Lung (tissue), 12 donors: ENCODE measurements around the gene DOCK1. TPM values are rescaled to one million over a fixed set of nuclear protein-coding genes. Genes with fewer than 3 reads are reported as not detected.

Experiments used
- ATAC-seq: fragments of 200-7000 bp; cut with Tn5 transposase; one replicate; pipeline ENCODE4 v1.9.1; 2020; ENCODE audit warnings: moderate number of reproducible peaks; ENCODE audit not compliant: insufficient read depth, low FRiP score
- DNase-seq, 3 donors: peaks; one replicate each; pipeline ENCODE4 v3.0.0-alpha.2; 2013 to 2017
- H3K27ac ChIP-seq, 2 donors: one replicate each; pipeline ENCODE4 v1.5.1; 2013; ENCODE audit warnings: mild to moderate bottlenecking in 2 of 2, moderate library complexity in 2 of 2, control low read depth in 1 of 2, inconsistent platforms in 1 of 2, low read depth in 1 of 2, low read length in 1 of 2
- H3K27me3 ChIP-seq, 3 donors: one replicate each; pipeline ENCODE4 v1.5.1; 2013; ENCODE audit warnings: low read length in 2 of 3; ENCODE audit not compliant: control insufficient read depth in 3 of 3, insufficient read depth in 3 of 3
- H3K36me3 ChIP-seq, 4 donors: one replicate each; pipeline ENCODE4 v1.5.1; 2013; ENCODE audit warnings: low read length in 4 of 4, mild to moderate bottlenecking in 1 of 4, moderate library complexity in 1 of 4; ENCODE audit not compliant: control insufficient read depth in 4 of 4, insufficient read depth in 4 of 4
- H3K4me1 ChIP-seq, 5 donors: one replicate each; pipeline ENCODE4 v1.5.1; 2013; ENCODE audit warnings: low read length in 5 of 5, mild to moderate bottlenecking in 2 of 5, moderate library complexity in 1 of 5; ENCODE audit not compliant: control insufficient read depth in 5 of 5, insufficient read depth in 5 of 5
- H3K4me3 ChIP-seq: one replicate; pipeline ENCODE4 v1.5.1; 2013; ENCODE audit warnings: mild to moderate bottlenecking, control low read depth, moderate library complexity
- H3K9ac ChIP-seq, 2 donors: one replicate each; pipeline ENCODE4 v1.5.1; 2013; ENCODE audit warnings: low read length in 2 of 2, control low read depth in 1 of 2; ENCODE audit not compliant: insufficient read depth in 1 of 2
- H3K9me3 ChIP-seq, 4 donors: one replicate each; pipeline ENCODE4 v1.5.1; 2013; ENCODE audit warnings: low read length in 3 of 4, mild to moderate bottlenecking in 1 of 4, moderate library complexity in 1 of 4; ENCODE audit not compliant: control insufficient read depth in 4 of 4, insufficient read depth in 3 of 4
- WGBS, 2 donors: extraction: QIAGEN DNeasy Blood & Tissue Kit; methylation state at CpG; one replicate each; pipeline ENCODE4 v1.1.7; 2013; 5-methylcytosine and 5-hydroxymethylcytosine counted together
- polyA plus RNA-seq, 2 donors: library from polyadenylated mRNA; stranded (reverse); fragments of 200-250 nt; gene quantifications; one replicate each; pipeline ENCODE4 v1.2.1, GENCODE V29; 2013
- total RNA-seq, 2 donors: library from RNA; depleted of rRNA in 1 of 2; stranded (reverse); fragments of >200 nt in 1 of 2; gene quantifications; one replicate each; pipeline ENCODE4 v1.2.1, GENCODE V29; 2014 to 2021
- TF ChIP-seq, protein P1 (sequence below): IDR thresholded peaks from 2 replicates; pipeline ENCODE4 v1.5.1; 2012; ENCODE audit warnings: mild to moderate bottlenecking; ENCODE audit errors: control extremely low read depth, extremely low read depth
- donor health status: control.
- donor health status: control.
- donor health status: Bipolar disorder and iron deficiency.
- donor health status: healthy.
- donor health status: DM: yes; HTN: yes; CAD: no.

The DOCK1 gene
- total and polyA plus RNA-seq, 4 donors, result 11.2 to 102 (median 30.5) TPM

DNA sequence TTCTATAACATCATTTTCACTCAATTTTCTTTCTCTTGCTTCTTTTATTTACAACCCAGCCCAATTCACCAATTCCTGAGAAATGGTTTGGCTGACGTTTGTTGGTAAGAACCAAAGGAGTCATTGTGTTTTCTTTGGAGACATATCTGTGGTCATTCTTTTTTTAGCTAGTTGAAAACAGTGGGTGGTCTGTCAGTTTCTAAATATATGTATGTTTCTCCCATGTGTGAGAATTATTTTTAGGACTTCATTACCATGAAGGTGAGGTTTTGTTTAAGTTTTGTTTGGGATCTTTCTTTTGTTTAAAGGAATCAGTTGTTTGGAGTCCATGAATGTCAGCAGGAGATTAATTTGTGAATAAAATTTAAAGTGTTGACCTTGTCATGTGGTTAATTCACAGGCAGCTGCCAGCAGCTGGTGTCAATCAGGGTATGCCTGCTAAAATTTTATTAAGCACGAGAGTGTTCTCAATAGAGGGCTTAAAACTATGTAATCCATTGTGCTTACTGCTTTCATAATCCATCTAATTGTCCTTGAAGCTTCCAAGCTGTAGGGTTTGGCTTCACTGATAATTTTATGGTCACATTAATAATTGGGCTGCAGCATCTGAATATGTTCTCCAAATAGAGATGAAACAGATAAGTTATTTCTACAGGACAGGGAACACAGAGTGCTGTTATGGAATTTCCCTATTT lies 252.4 kb downstream of the DOCK1 start:
- no peak for ATAC-seq
- WGBS, 2 donors, result 63 to 80% methylated on average over 2 of the region's 2 CpGs
- DNase-seq, result peak; percentile 27 to 78 (median 74)

DNA sequence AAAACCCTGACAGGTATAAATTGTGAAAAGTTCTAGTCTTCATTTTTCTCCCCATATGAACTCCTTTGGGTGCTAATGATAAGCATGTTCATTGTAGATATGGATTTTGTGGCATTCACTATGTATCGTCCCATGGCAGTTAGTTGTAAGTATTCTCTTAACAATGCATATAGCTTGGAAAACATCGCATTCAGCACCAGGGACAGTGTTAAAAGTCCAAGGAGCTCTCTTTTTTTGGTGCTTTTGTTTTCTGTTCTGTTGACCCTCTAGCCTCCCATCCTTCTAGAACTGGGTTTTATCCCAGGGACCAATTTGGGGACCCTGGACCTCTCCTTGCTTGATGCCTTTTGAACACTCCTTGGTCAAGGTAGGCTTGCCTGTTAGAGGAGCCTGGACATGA lies 253.4 kb downstream of the DOCK1 start:
- Histone ChIP-seq H3K27me3 (no peaks in the 10 kb centered on the region), H3K9ac (no peak overlapping the region), H3K9me3 (peaks cover 0 to 1% (median 0%) of the 10 kb centered on the region in 4 donors), H3K4me3 (no peak overlapping the region), H3K4me1 (peaks cover 0 to 35% (median 6%) of the 10 kb centered on the region in 5 donors), H3K27ac (no peak overlapping the region), H3K36me3 (peaks cover 0 to 2% (median 0%) of the 10 kb centered on the region in 4 donors)
- DNase-seq (peak in 2 of 3 donors; percentile 29 to 57), ATAC-seq (no peak)
- TF ChIP-seq, protein P1, sequence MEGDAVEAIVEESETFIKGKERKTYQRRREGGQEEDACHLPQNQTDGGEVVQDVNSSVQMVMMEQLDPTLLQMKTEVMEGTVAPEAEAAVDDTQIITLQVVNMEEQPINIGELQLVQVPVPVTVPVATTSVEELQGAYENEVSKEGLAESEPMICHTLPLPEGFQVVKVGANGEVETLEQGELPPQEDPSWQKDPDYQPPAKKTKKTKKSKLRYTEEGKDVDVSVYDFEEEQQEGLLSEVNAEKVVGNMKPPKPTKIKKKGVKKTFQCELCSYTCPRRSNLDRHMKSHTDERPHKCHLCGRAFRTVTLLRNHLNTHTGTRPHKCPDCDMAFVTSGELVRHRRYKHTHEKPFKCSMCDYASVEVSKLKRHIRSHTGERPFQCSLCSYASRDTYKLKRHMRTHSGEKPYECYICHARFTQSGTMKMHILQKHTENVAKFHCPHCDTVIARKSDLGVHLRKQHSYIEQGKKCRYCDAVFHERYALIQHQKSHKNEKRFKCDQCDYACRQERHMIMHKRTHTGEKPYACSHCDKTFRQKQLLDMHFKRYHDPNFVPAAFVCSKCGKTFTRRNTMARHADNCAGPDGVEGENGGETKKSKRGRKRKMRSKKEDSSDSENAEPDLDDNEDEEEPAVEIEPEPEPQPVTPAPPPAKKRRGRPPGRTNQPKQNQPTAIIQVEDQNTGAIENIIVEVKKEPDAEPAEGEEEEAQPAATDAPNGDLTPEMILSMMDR, result no peak
- WGBS, 2 donors, result 96 to 98% methylated on average over 2 of the region's 2 CpGs

More for the DNA sequence above, 252.4 kb downstream of the DOCK1 start:
- H3K27ac ChIP-seq, result no peak overlapping the region
- H3K36me3 ChIP-seq, result peaks cover 0 to 2% (median 0%) of the 10 kb centered on the region in 4 donors
- no peak overlapping the region for H3K4me3 ChIP-seq
- peaks cover 0 to 1% (median 0%) of the 10 kb centered on the region in 4 donors for H3K9me3 ChIP-seq
- no peak overlapping the region for H3K9ac ChIP-seq
- TF ChIP-seq, protein P1, result no peak
- H3K27me3 ChIP-seq, result no peaks in the 10 kb centered on the region
- H3K4me1 ChIP-seq, result peaks cover 0 to 45% (median 5%) of the 10 kb centered on the region in 5 donors

DNA sequence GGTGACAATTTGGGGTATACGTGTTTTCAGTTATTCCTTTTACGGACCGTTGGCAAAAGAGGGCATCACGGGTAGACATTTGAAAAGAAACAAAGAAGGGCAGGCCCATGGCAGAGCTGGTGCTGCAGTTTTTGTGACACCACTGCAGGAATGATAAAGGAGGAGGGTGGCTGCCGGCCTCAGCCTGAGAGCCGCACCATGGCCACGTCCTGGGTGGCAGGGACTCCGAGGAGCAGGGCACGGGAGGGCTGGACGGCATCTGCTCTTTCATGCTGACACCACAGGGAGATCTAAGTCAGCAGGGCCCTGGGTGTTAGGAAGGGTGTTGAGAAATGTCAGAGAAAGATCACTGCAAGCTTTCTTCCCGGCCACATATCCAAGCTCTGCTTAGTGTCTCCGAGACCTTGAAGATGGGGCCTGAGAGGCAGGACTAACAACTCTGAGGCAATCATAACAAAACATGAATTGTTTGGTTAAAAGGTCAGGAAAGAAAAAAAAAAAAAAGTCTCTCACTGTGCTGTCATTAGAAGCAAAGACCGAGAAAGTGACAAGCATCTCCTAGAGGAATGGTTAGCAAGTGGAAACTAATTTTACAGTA lies 254.5 kb downstream of the DOCK1 start:
- no peak for ATAC-seq
- H3K36me3 ChIP-seq, result peaks cover 0 to 2% (median 0%) of the 10 kb centered on the region in 4 donors
- H3K4me3 ChIP-seq, result no peak overlapping the region
- TF ChIP-seq, protein P1, result no peak
- H3K9ac ChIP-seq, result no peak overlapping the region
- no peak overlapping the region for H3K27ac ChIP-seq
- DNase-seq, result no peak
- 92 to 94% methylated on average over 13 of the region's 13 CpGs for whole genome bisulfite sequencing, 2 donors
- H3K27me3 ChIP-seq, result no peaks in the 10 kb centered on the region
- H3K4me1 ChIP-seq, result peaks cover 0 to 28% (median 6%) of the 10 kb centered on the region in 5 donors
- H3K9me3 ChIP-seq, result peaks cover 0 to 1% (median 0%) of the 10 kb centered on the region in 4 donors
